GM18867 (cell line): Measurements from ENCODE around the gene PTPRG.
"Not testable (repeated sequence)": the region's sequence is repeated elsewhere in the genome, so short reads cannot be mapped to it uniquely, and the experiment has no call there.

ENCODE experiments used
- ATAC-seq: cut with Tn5 transposase; IDR thresholded peaks from one replicate; pipeline ENCODE4 v1.9.1; 2021; ENCODE audit warnings: mild to moderate bottlenecking, moderate library complexity; ENCODE audit not compliant: unreplicated experiment

The PTPRG gene

GRCh38 chr3:61682671-61683548 is 121.5 kb downstream of the PTPRG start:
- ATAC-seq = no peak

DNA sequence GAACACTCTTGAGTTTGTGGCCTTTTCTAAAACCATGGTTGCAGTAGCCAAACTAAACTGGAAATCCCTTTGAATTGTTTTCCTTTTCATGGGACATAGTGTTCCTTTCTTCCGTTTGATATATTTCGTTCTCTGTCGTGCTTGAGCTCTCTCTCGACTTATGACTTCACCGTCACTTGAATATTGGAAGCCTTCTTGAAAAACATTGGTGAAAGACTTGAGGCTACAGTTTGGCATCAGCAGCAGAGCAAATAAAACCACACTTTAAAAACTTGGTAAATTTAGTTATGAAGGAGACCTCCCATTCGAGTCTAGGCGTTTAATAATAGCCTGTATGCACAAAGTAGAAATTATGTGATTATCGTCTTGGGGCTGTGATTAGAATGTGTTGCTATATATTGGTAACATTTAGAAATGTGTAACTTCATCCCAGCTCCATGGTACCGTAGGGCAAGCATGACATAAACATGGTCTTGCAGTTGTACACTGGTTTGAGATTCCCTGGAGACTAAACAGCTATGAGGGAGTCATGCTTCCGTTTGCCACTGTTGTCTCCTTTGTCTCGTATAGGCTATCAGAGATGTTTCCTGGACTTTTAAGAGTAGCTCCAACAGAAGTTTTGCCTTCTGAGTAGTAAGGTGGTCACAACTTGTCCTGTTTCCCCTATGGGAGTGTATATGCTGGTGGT is 122.3 kb downstream of the PTPRG start:
- ATAC-seq = no peak

- ATAC-seq = no peak
Observed at GRCh38 chr3:61684386-61684785, 123.0 kb downstream of the PTPRG start.

DNA sequence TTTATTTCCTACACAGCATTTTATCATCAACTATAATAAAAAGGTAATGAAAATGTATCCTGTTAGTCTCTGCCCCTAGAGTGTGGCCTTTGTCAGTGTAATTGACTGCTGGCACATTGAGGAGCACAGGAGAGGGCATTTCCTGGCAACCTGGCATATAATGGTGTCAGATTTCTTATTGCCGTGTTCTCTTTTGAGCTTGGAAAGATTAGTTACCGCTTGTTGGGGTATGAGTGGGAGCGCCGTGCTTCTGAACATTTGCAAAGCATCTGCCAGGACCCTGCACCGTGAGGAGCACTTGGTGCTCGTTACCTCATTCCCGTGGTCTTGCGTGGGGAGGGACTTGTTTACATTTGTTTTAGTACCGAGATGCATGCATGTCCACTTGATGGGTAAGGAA is 124.4 kb downstream of the PTPRG start:
- ATAC-seq = no peak

DNA sequence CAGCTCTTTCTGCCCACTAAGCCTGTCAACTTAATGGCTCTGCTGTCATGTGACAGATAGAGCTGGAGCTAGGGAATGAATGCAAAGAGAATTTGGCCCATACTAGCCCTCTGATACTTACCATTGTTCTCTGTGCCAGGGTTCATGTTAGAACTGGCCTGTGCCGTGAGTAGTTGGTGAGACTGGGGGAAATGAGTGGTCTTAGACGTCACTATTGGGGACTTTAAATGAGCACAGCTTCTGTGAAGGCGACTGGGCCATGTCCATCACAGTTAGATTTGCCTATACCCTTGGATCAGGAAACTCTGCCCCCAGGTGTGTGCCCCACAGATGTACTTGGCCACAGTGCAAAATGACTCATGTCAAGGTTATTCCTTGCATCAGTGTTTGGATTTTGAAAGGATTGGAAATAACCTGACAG is 124.9 kb downstream of the PTPRG start:
- ATAC-seq = no peak

DNA sequence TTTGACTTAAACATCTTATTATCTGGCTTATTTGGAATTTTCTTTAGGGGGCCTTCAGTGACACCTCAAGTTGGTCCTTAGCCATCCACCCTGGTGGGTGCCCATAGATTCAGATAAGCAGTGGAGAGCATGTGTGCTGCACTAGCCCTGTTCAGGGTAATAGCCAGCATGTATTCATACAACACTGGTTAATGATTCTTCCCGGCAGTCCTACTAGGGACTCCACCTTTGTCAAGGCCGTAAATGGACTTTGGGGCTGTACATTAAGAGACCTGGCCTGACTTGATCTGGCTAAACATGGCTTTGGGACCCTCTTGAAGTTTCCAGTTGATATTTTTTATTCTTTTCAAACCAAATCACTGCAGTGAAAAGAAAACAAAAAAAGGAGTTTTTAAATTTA is 125.8 kb downstream of the PTPRG start:
- ATAC-seq = no peak

- no peak for ATAC-seq
Observed at GRCh38 chr3:61687663-61688306, 126.4 kb downstream of the PTPRG start.

GRCh38 chr3:61688307-61688984 is 127.1 kb downstream of the PTPRG start:
- no peak for ATAC-seq

- ATAC-seq = no peak
Observed at GRCh38 chr3:61690016-61690415, 128.6 kb downstream of the PTPRG start.

- ATAC-seq = no peak
Observed at GRCh38 chr3:61691466-61691865, 130.1 kb downstream of the PTPRG start.

DNA sequence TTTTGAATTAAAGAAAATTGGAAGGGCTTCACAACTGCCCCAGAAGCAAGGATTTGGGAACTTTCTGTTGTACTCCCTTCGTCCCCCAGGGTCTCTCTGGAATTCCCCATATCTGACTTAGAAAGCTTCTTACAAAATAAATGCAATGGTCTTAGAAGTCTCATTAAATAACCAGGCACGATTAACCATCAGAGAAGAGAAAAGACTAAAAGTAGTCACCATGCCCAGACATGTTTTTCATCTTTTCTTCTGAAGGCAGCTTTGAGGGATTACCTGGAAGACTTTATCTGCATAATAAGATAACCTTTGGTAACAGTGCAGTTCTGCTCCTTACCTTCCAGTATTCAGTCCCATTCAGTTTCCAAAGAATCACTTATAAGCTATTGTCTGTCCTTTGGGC is 135.9 kb downstream of the PTPRG start:
- ATAC-seq = no peak

DNA sequence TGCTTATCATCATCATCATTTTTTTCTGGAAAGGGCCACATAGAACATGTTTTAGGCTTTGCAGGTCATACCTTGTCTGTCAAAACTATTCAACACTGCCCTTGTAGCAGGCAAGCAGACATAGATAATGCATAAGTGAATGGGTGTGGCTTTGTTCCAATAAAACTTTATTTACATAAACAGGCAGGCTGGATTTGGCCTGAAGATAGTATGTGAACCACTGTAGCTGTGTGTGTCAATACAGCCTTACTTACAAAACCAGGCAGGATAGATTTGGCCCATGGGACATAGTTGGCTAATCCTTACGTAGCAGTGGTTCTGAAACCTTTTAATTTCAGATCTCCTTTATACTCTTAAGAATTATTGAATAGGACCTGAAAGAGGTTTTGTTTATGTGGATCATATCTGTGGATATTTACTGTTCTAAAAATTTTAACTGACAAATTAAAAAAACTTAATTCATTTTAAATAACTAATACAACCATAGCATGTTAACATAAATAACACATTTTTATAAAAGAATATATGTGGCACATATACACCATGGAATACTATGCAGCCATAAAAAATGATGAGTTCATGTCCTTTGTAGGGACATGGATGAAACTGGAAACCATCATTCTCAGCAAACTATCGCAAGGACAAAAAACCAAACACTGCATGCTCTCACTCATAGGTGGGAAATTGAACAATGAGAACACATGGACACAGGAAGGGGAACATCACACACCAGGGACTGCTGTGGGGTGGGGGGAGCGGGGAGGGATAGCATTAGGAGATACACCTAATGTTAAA is 137.1 kb downstream of the PTPRG start:
- not testable (repeated sequence) for ATAC-seq

GRCh38 chr3:61699622-61700021 is 138.3 kb downstream of the PTPRG start:
- ATAC-seq = no peak

GRCh38 chr3:61701011-61701410 is 139.6 kb downstream of the PTPRG start:
- no peak for ATAC-seq

GRCh38 chr3:61702453-61702852 is 141.1 kb downstream of the PTPRG start:
- ATAC-seq = no peak

DNA sequence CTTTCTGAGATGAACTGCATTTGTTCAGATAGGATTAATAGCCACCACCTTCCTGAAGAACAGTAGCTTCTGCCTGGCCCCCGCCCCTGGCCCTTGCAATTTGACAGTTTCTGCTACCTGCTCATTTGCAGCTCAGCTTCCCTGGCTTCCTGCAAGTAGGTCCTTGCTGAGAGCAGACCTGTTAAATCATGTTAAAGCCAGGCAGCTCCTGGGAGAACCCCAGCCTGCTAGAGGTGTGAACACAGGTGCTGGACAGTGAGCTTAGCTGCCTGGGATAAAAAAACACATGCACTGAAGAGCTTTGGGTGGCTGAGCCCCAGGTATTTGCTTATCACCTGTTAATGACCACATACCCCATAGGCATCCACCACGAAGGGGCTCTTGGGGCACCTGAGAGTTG is 143.4 kb downstream of the PTPRG start:
- no peak for ATAC-seq

- ATAC-seq = no peak
Observed at GRCh38 chr3:61707492-61707891, 146.1 kb downstream of the PTPRG start.

DNA sequence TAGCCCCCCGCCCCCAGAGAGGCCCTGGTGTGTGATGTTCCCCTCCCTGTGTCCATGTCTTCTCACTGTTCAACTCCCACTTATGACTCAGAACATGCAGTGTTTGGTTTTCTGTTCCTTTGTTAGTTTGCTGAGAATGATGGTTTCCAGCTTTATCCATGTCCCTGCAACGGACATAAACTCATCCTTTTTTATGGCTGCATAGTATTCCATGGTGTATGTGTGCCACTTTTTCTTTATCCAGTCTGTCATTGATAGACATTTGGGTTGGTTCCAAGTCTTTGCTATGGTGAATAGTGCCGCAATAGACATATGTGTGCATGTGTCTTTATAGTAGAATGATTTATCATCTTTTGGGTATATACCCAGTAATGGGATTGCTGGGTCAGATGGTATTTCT is 149.5 kb downstream of the PTPRG start:
- not testable (repeated sequence) for ATAC-seq

DNA sequence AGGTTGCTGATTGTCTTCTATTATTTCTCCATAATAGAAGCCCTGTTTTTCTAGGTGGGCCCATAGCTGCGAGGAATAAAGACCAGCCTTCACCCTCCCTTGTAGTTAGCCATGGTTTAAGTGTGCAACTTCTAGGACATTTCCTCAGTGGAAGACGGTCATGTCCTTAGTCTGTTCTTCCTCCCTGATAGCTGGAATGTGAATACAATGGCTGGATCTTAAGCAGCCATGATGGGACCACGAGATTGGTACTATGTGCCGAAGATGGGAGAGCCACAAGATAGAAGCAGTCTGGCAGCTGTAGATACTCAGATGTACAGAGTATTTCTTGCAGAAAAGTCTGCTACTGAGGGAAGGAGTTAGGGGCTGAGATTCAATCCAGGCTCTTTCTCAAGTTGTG is 152.9 kb downstream of the PTPRG start:
- no peak for ATAC-seq

GRCh38 chr3:61715886-61716527 is 154.6 kb downstream of the PTPRG start:
- no peak for ATAC-seq
